ENCODE results near the gene IQSEC1.

Gene IQSEC1

GRCh38 chr3:13080591-13080990 is 7.4 kb upstream of the IQSEC1 start:
- DNase-seq (ENCODE audit: low read depth): peak; percentile 20

GRCh38 chr3:13080026-13080425 is 6.8 kb upstream of the IQSEC1 start:
- DNase-seq (ENCODE audit: low read depth): no peak
- no peak for TF ChIP-seq CTCF (conservative IDR thresholded peaks at IDR 0.05; ENCODE audit: control insufficient read depth, insufficient read depth, low read depth, low read length)
- H3K4me3 ChIP-seq (ENCODE audit: control insufficient read depth, low read depth, low read length): no peak overlapping the region

More at GRCh38 chr3:13080591-13080990, 7.4 kb upstream of the IQSEC1 start:
- no peak overlapping the region for H3K4me3 ChIP-seq (ENCODE audit: control insufficient read depth, low read depth, low read length)
- no peak for TF ChIP-seq CTCF (conservative IDR thresholded peaks at IDR 0.05; ENCODE audit: control insufficient read depth, insufficient read depth, low read depth, low read length)

- no peak for TF ChIP-seq CTCF (conservative IDR thresholded peaks at IDR 0.05; ENCODE audit: control insufficient read depth, insufficient read depth, low read depth, low read length)
- H3K4me3 ChIP-seq (ENCODE audit: control insufficient read depth, low read depth, low read length): no peak overlapping the region
- no peak for DNase-seq (ENCODE audit: low read depth)
These were observed 6.3 kb upstream of the IQSEC1 start for GRCh38 chr3:13079510-13079909.

- no peak for TF ChIP-seq CTCF (conservative IDR thresholded peaks at IDR 0.05; ENCODE audit: control insufficient read depth, insufficient read depth, low read depth, low read length)
- H3K4me3 ChIP-seq (ENCODE audit: control insufficient read depth, low read depth, low read length): no peak overlapping the region
- DNase-seq (ENCODE audit: low read depth): no peak
These were observed 5.8 kb upstream of the IQSEC1 start for GRCh38 chr3:13079051-13079450.

GRCh38 chr3:13078163-13078905 is 5.1 kb upstream of the IQSEC1 start:
- no peak overlapping the region for H3K4me3 ChIP-seq (ENCODE audit: control insufficient read depth, low read depth, low read length)
- TF ChIP-seq CTCF (conservative IDR thresholded peaks at IDR 0.05; ENCODE audit: control insufficient read depth, insufficient read depth, low read depth, low read length): no peak
- no peak for DNase-seq (ENCODE audit: low read depth)

- no peak overlapping the region for H3K4me3 ChIP-seq (ENCODE audit: control insufficient read depth, low read depth, low read length)
- peak; percentile 19 for DNase-seq (ENCODE audit: low read depth)
- TF ChIP-seq CTCF (conservative IDR thresholded peaks at IDR 0.05; ENCODE audit: control insufficient read depth, insufficient read depth, low read depth, low read length): no peak
These were observed 4.4 kb upstream of the IQSEC1 start for GRCh38 chr3:13077431-13078162.

Data from fibroblast of mammary gland (primary cell).